Peyer's patch (tissue), 4 donors: ENCODE measurements around the gene ATXN2. TPM values are rescaled to one million over a fixed set of nuclear protein-coding genes. Genes with fewer than 3 reads are reported as not detected.
"Not testable (repeated sequence)": the region's sequence is repeated elsewhere in the genome, so short reads cannot be mapped to it uniquely, and the experiment has no call there.

Experiments
- DNase-seq, 3 donors: peaks; one replicate each; pipeline ENCODE4 v3.0.0-alpha.2; 2017 to 2019
- H3K27ac ChIP-seq, 4 donors: fragments of 200-600 bp; sonication (generic); one replicate each; pipeline ENCODE4 v1.5.1; 2016 to 2019
- H3K27me3 ChIP-seq, 2 donors: fragments of 200-600 bp; sonication (generic); one replicate each; pipeline ENCODE4 v1.5.1; 2019
- H3K36me3 ChIP-seq, 3 donors: fragments of 200-600 bp; sonication (generic); one replicate each; pipeline ENCODE4 v1.5.1; 2016 to 2019
- H3K4me1 ChIP-seq, 4 donors: fragments of 200-600 bp; sonication (generic); one replicate each; pipeline ENCODE4 v1.5.1; 2016 to 2019
- H3K4me3 ChIP-seq, 4 donors: fragments of 200-600 bp; sonication (generic); 1 replicate in 3 of 4; 2 replicates in 1 of 4; pipeline ENCODE4 v1.5.1; 2016 to 2019; ENCODE audit warnings: mild to moderate bottlenecking in 1 of 4
- H3K9me3 ChIP-seq, 4 donors: fragments of 200-600 bp; sonication (generic); one replicate each; pipeline ENCODE4 v1.5.1; 2016 to 2019; ENCODE audit warnings: mild to moderate bottlenecking in 1 of 4
- POLR2A ChIP-seq, 2 donors: fragments of 450-650 bp; IDR thresholded peaks; one replicate each; pipeline ENCODE4 v1.5.1; 2017; ENCODE audit warnings: antibody characterized with exemption in 2 of 2, mild to moderate bottlenecking in 2 of 2, moderate library complexity in 2 of 2
- total RNA-seq, 4 donors: library from RNA; depleted of rRNA; stranded (reverse); fragments of >200 nt; gene quantifications; one replicate each; pipeline ENCODE4 v1.1.0, GENCODE V29; 2016
- TF ChIP-seq, protein P1 (sequence below), 6 experiments: fragments of 450-650 bp in 4 of 6; fragments of 200-600 bp in 2 of 6; sonication (generic) in 1 of 6; IDR thresholded peaks; one replicate each; pipeline ENCODE4 v1.5.1; 2017 to 2019; ENCODE audit warnings: antibody characterized with exemption in 6 of 6, mild to moderate bottlenecking in 3 of 6, moderate library complexity in 1 of 6

ATXN2 gene
- total RNA-seq, 4 donors from 2014 or later = 35.9 to 111 (median 90.8) TPM

DNA sequence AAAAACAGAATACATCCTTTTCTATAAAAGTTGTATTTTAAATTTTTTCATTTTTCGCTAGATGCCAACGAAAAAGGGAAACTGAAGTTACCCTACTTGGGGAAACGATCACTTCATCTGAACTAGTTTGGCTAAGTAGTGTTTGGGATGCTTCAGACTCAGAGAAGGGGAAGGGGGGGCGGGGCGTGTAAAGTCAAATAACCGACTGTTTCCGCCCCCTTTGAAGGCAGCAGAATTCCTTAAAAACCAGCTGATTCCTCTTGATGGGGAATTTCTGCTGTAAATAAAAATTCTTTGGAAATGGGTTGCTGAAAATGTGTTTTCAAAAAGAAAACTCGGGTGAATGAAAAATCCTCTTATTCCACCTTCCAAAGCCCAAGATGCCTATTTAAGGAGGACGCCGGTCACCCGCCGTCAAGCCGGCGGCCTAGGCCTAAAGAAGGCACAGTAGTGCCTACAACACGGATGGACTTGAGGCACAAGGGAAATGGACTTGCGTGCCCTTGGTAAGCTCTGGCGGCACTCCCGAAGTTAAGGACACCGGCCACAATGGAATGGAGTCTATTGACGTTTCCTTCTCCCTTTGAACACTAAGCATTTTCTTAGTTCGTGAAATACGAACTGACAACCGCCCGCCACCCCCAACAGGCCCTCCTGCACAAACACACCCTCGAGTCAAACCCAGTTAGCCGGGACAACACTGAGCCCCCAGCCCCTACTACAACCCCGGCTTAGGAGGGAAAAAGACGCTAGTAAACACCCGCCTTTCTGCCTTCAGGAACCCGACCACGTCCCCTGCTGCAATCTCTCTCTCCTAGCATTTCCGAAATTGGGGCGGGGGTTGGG lies 1.9 kb downstream of the ATXN2 start:
- Histone ChIP-seq H3K36me3 (no peaks in the 10 kb centered on the region), H3K9me3 (no peaks in the 10 kb centered on the region), H3K4me3 (peak overlapping the region; percentile 70 to 100 (median 90)), H3K27me3 (no peaks in the 10 kb centered on the region), H3K4me1 (peaks cover 0 to 32% (median 3%) of the 10 kb centered on the region in 4 donors), H3K27ac (peak overlapping the region; percentile 93 to 100 (median 97))
- TF ChIP-seq, protein P1, sequence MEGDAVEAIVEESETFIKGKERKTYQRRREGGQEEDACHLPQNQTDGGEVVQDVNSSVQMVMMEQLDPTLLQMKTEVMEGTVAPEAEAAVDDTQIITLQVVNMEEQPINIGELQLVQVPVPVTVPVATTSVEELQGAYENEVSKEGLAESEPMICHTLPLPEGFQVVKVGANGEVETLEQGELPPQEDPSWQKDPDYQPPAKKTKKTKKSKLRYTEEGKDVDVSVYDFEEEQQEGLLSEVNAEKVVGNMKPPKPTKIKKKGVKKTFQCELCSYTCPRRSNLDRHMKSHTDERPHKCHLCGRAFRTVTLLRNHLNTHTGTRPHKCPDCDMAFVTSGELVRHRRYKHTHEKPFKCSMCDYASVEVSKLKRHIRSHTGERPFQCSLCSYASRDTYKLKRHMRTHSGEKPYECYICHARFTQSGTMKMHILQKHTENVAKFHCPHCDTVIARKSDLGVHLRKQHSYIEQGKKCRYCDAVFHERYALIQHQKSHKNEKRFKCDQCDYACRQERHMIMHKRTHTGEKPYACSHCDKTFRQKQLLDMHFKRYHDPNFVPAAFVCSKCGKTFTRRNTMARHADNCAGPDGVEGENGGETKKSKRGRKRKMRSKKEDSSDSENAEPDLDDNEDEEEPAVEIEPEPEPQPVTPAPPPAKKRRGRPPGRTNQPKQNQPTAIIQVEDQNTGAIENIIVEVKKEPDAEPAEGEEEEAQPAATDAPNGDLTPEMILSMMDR (IDR thresholded peaks at IDR 0.05) = no peak
- peak in 1 of 2 donors; percentile 25 for TF ChIP-seq POLR2A (IDR thresholded peaks at IDR 0.05)
- peak; percentile 19 to 69 (median 68) for DNase-seq

DNA sequence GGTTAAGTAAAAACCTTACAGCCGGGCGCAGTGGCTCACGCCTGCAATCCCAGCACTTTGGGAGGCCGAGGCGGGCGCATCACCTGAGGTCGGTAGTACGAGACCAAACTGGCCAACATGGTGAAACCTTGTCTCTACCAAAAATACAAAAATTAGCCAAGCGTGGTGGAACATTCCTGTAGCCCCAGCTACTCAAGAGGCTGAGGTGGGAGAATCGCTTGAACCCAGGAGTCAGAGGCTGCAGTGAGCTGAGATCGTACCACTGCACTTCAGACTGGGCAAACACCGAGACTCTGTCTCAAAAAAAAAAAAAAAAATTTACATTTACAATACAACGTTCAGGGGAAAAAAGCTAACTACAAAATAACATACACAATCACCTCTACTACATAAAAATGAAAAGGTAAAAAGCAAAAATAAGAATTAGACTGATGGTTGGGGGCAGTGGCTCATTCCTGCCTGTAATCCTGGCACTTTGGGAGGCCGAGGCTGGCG lies 3.7 kb downstream of the ATXN2 start:
- H3K4me3 ChIP-seq, H3K36me3 ChIP-seq, H3K27me3 ChIP-seq, H3K27ac ChIP-seq, H3K9me3 ChIP-seq: not testable (repeated sequence)
- H3K4me1 ChIP-seq = peaks cover 0 to 29% (median 3%) of the 10 kb centered on the region in 4 donors
- DNase-seq = peak in 1 of 3 donors; percentile 12

DNA sequence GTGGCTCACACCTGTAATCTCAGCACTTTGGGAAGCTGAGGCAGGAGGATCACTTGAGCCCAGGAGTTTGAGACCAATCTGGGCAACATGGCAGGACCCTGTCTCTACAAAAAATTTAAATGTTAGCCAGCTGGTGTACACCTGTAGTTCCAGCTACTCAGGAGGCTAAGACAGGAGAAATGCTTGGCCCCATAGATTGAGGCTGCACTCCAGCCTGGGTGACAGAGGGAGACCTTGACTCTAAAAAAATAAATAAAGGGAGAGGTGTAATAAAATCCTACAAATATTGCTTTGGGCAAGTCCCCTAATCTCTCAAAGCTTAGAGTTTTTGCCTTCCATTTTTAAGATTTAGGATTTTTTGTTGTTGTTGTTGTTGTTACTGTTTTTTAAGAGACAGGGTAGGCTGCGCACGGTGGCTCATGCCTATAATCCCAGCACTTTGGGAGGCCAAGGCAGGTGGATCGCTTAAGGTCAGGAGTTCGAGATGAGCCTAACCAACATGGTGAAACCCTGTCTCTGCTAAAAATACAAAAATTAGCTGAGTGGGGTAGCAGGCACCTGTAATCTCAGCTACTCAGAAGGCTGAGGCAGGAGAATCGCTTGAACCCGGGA lies 7.6 kb downstream of the ATXN2 start:
- H3K9me3 ChIP-seq, H3K27ac ChIP-seq, H3K4me3 ChIP-seq, H3K27me3 ChIP-seq, H3K36me3 ChIP-seq: not testable (repeated sequence)
- H3K4me1 ChIP-seq = peaks cover 0 to 16% (median 3%) of the 10 kb centered on the region in 4 donors
- DNase-seq = peak in 1 of 3 donors; percentile 10

DNA sequence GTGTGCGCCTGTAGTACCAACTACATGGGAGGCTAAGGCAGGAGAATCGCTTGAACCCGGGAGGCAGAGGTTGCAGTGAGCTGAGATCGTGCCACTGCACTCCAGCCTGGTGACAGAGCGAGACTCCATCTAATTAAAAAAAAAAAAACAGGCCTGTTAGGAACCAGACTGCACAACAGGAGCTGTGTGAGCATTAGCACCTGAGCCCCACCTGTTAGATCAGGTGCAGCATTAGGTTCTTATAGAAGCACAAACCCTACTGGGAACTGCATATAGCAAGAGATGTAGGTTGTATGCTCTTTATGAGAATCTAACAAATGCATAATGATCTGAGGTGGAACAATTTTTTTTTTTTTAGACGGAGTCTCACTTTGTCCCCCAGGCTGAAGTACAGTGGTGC lies 8.6 kb downstream of the ATXN2 start:
- TF ChIP-seq POLR2A (IDR thresholded peaks at IDR 0.05) = no peak
- TF ChIP-seq, protein P1 (IDR thresholded peaks at IDR 0.05) = no peak
- H3K4me3 ChIP-seq = no peak overlapping the region
- no peak overlapping the region for H3K27ac ChIP-seq
- H3K9me3 ChIP-seq = no peaks in the 10 kb centered on the region
- peaks cover 0 to 6% (median under 1%) of the 10 kb centered on the region in 4 donors for H3K4me1 ChIP-seq
- no peak for DNase-seq
- H3K27me3 ChIP-seq = no peaks in the 10 kb centered on the region
- H3K36me3 ChIP-seq = no peaks in the 10 kb centered on the region

DNA sequence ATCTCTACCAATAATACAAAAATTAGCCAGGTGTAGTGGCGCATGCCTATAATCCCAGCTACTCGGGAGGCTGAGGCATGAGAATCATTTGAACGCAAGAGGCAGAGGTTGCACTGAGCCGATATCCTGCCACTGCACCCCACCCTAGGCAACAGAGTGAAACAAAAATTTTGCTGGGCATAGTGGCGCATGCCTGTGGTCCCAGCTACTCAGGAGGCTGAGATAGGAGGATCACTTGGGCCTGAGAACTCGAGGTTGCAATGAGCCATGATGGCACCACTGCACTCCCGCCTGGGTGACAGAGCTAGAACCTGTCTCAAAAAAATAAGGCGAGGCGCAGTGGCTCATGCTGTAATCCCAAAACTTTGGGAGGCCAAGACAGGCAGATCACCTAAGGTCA lies 9.5 kb downstream of the ATXN2 start:
- peak in 1 of 3 donors; percentile 37 for DNase-seq
- Histone ChIP-seq H3K4me1 (no peaks in the 10 kb centered on the region), H3K27ac (no peak overlapping the region), H3K9me3 (no peaks in the 10 kb centered on the region), H3K27me3 (no peaks in the 10 kb centered on the region), H3K4me3 (no peak overlapping the region), H3K36me3 (no peaks in the 10 kb centered on the region)
- TF ChIP-seq, protein P1 (IDR thresholded peaks at IDR 0.05) = no peak
- no peak for TF ChIP-seq POLR2A (IDR thresholded peaks at IDR 0.05)

DNA sequence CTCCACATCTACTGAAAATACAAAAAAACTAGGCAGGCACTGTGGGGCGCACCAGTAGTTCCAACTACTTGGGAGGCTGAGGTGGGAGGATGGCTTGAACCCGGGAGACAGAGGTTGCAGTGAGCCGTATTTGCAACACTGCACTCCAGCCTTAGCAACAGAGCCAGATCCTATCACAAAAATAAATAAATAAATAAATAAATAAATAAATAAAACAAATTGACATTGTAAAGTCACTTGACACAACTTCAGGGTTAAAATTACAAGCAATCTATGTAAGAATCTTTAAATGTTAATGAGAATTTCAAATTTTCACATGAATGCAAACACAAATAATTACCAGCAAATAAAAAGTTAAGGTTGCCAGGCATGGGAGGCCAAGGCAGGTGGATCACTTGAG lies 11.1 kb downstream of the ATXN2 start:
- DNase-seq = no peak
- TF ChIP-seq, protein P1 (IDR thresholded peaks at IDR 0.05) = no peak
- TF ChIP-seq POLR2A (IDR thresholded peaks at IDR 0.05) = no peak

More for the DNA sequence above, 11.1 kb downstream of the ATXN2 start:
- H3K27me3 ChIP-seq = no peaks in the 10 kb centered on the region
- no peaks in the 10 kb centered on the region for H3K9me3 ChIP-seq
- no peaks in the 10 kb centered on the region for H3K4me1 ChIP-seq
- H3K27ac ChIP-seq = no peak overlapping the region
- no peaks in the 10 kb centered on the region for H3K36me3 ChIP-seq
- no peak overlapping the region for H3K4me3 ChIP-seq
